Smooth muscle cell (in vitro differentiated cells): ENCODE data around the gene CENPP. TPM values are rescaled to one million over a fixed set of nuclear protein-coding genes. Genes with fewer than 3 reads are reported as not detected.
A peak's percentile ranks its signal among the peaks of the same experiment; 100 is the strongest.

Source experiments
- DNase-seq: peaks from one replicate; lab custom pipeline; 2025; ENCODE audit not compliant: unreplicated experiment; lab: John Stamatoyannopoulos, UW
- H2AFZ ChIP-seq: fragments of 200-600 bp; sonication (generic); 2 replicates; pipeline ENCODE4 v1.6.0; 2016; ENCODE audit warnings: antibody characterized with exemption, low read depth, mild to moderate bottlenecking
- H3F3A ChIP-seq: fragments of 200-600 bp; sonication (generic); 2 replicates; pipeline ENCODE4 v1.6.0; 2017; ENCODE audit warnings: antibody characterized with exemption, low read depth
- H3K27ac ChIP-seq: fragments of 200-600 bp; sonication (generic); 2 replicates; pipeline ENCODE4 v1.5.1; 2016; ENCODE audit warnings: low read depth, mild to moderate bottlenecking
- H3K27me3 ChIP-seq: fragments of 200-600 bp; sonication (generic); 2 replicates; pipeline ENCODE4 v1.6.1; 2016; ENCODE audit warnings: low read depth, mild to moderate bottlenecking
- H3K36me3 ChIP-seq: fragments of 200-600 bp; sonication (generic); 2 replicates; pipeline ENCODE4 v1.5.1; 2016; ENCODE audit warnings: low read depth
- H3K4me1 ChIP-seq: fragments of 200-600 bp; sonication (generic); 2 replicates; pipeline ENCODE4 v1.5.1; 2016; ENCODE audit warnings: low read depth
- H3K4me2 ChIP-seq: fragments of 200-600 bp; sonication (generic); 2 replicates; pipeline ENCODE4 v1.6.0; 2016; ENCODE audit warnings: mild to moderate bottlenecking
- H3K4me3 ChIP-seq: fragments of 200-600 bp; sonication (generic); 2 replicates; pipeline ENCODE4 v1.5.1; 2016; ENCODE audit warnings: mild to moderate bottlenecking
- H3K79me2 ChIP-seq: fragments of 200-600 bp; sonication (generic); 2 replicates; pipeline ENCODE4 v1.6.0; 2016; ENCODE audit warnings: low read depth, mild to moderate bottlenecking
- H3K9ac ChIP-seq: fragments of 200-600 bp; sonication (generic); 2 replicates; pipeline ENCODE4 v1.6.0; 2016; ENCODE audit warnings: low read depth
- H3K9me3 ChIP-seq: fragments of 200-600 bp; sonication (generic); replicated peaks from 2 replicates; pipeline ENCODE4 v1.5.1; 2016; ENCODE audit warnings: low read depth
- H4K20me1 ChIP-seq: fragments of 200-600 bp; sonication (generic); 2 replicates; pipeline ENCODE4 v1.6.0; 2016; ENCODE audit warnings: low read depth
- WGBS: methylation state at CpG from one replicate; pipeline ENCODE4 v1.1.7; 2016; ENCODE audit warnings: low lambda C conversion rate; 5-methylcytosine and 5-hydroxymethylcytosine counted together
- polyA plus RNA-seq: library from polyadenylated mRNA; unstranded; fragments of >200 nt; fragmentation: Nextera tagmentation; extraction: Ambion mirVana; gene quantifications from 2 replicates; pipeline ENCODE4 v1.2.1, GENCODE V29; 2016
- total RNA-seq: library from RNA; depleted of rRNA; stranded (reverse); fragments of >200 nt; gene quantifications from 2 replicates; pipeline ENCODE4 v1.2.3, GENCODE V29; 2014
- TF ChIP-seq, protein P1 (sequence below): fragments of 200-600 bp; sonication (generic); IDR thresholded peaks from 2 replicates; pipeline ENCODE4 v1.5.1; 2017; ENCODE audit warnings: borderline replicate concordance, mild to moderate bottlenecking, antibody characterized with exemption; ENCODE audit not compliant: insufficient read depth, poor library complexity, severe bottlenecking

CENPP gene
- total and polyA plus RNA-seq, 2 experiments from 2014 or later = 4.2 to 17.5 TPM

DNA sequence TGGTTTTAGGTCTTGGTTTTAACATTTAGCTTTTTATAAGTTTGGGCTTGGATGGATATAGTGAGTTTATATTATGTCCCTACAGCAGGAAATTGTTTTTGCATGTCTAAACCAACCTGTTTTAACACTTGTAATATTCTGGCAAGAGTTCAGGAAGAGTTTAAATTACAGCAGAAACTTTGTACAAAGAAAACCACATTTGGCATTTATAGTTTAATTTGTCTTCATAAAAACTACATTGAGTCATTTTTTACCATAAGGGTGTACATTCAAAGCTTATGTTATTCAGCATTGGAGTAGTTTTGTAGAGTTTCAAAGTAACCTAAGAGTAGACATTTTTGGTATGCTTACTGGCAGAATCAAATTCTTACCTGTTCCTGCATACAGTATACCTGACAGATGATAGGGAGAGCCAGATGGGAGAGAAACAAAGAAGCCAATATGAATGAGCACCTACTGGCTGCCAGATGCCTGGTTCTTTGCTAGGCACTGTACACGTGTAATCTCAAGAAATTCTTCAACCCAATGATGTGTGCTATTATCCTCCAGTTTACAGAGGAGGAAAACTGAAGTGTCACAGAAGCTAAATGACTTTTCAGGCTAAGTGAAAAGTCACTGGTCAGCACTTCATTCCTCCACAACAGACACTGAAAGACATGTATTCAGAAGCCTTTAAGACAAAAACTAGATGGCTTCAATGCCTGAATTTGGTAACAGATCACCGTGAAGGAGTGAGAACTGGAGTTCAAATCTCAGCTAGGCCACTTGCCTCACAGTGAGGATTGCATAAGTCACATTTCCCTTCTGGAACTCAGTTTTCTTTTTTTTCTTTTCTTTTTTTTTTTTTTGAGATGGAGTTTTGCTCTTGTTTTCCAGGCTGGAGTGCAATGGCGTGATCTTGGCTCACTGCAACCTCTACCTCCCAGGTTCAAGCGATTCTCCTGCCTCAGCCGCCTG, 235.9 kb downstream of the CENPP start:
- Histone ChIP-seq H3K4me2 (peak overlapping the region; percentile 10), H3K9ac (no peak overlapping the region), H3K36me3 (no peaks in the 10 kb centered on the region), H3K27ac (peak overlapping the region; percentile 93), H3K4me3 (no peak overlapping the region), H2AFZ (no peak overlapping the region), H3K4me1 (peaks cover 18% of the 10 kb centered on the region), H3K27me3 (no peaks in the 10 kb centered on the region), H3K79me2 (no peaks in the 10 kb centered on the region), H3K9me3 (no peaks in the 10 kb centered on the region), H4K20me1 (no peaks in the 10 kb centered on the region), H3F3A (peaks cover 5% of the 10 kb centered on the region)
- TF ChIP-seq, protein P1, sequence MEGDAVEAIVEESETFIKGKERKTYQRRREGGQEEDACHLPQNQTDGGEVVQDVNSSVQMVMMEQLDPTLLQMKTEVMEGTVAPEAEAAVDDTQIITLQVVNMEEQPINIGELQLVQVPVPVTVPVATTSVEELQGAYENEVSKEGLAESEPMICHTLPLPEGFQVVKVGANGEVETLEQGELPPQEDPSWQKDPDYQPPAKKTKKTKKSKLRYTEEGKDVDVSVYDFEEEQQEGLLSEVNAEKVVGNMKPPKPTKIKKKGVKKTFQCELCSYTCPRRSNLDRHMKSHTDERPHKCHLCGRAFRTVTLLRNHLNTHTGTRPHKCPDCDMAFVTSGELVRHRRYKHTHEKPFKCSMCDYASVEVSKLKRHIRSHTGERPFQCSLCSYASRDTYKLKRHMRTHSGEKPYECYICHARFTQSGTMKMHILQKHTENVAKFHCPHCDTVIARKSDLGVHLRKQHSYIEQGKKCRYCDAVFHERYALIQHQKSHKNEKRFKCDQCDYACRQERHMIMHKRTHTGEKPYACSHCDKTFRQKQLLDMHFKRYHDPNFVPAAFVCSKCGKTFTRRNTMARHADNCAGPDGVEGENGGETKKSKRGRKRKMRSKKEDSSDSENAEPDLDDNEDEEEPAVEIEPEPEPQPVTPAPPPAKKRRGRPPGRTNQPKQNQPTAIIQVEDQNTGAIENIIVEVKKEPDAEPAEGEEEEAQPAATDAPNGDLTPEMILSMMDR = no peak
- 67% methylated on average over 5 of the region's 5 CpGs for WGBS
- DNase-seq = no peak

DNA sequence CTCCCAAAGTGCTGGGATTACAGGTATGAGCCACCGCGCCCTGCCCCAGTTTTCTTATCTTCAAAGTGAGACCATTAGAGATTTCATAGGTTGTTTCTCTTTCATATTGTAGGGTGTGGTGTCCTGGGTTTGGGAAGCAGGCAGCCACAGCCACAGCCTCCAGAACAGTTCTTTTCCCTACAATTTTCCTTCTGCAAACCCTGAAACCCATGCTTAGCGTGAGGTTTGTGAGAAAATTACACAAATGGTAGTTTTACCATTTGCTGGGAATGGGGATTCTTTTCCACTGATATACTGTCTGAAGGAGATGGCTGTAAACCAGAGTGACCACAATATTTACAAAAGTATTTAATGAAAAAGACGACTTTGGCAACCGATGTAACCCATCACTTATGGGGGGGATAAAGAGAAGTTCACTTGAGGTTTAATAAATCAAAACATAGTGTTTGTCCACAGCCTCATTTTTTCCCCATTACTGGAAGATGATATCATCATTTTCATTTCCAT, 236.8 kb downstream of the CENPP start:
- no peaks in the 10 kb centered on the region for H3K27me3 ChIP-seq
- TF ChIP-seq, protein P1 = no peak
- no peak overlapping the region for H3K4me3 ChIP-seq
- peaks cover 18% of the 10 kb centered on the region for H3K4me1 ChIP-seq
- WGBS = 25% methylated on average over 5 of the region's 5 CpGs
- peak overlapping the region; percentile 63 for H3K4me2 ChIP-seq
- H3F3A ChIP-seq = peaks cover 5% of the 10 kb centered on the region
- H3K9me3 ChIP-seq = no peaks in the 10 kb centered on the region
- no peaks in the 10 kb centered on the region for H3K36me3 ChIP-seq
- no peaks in the 10 kb centered on the region for H3K79me2 ChIP-seq
- no peak overlapping the region for H2AFZ ChIP-seq
- DNase-seq = no peak
- H3K9ac ChIP-seq = peak overlapping the region; percentile 75
- no peaks in the 10 kb centered on the region for H4K20me1 ChIP-seq
- H3K27ac ChIP-seq = peak overlapping the region; percentile 93

DNA sequence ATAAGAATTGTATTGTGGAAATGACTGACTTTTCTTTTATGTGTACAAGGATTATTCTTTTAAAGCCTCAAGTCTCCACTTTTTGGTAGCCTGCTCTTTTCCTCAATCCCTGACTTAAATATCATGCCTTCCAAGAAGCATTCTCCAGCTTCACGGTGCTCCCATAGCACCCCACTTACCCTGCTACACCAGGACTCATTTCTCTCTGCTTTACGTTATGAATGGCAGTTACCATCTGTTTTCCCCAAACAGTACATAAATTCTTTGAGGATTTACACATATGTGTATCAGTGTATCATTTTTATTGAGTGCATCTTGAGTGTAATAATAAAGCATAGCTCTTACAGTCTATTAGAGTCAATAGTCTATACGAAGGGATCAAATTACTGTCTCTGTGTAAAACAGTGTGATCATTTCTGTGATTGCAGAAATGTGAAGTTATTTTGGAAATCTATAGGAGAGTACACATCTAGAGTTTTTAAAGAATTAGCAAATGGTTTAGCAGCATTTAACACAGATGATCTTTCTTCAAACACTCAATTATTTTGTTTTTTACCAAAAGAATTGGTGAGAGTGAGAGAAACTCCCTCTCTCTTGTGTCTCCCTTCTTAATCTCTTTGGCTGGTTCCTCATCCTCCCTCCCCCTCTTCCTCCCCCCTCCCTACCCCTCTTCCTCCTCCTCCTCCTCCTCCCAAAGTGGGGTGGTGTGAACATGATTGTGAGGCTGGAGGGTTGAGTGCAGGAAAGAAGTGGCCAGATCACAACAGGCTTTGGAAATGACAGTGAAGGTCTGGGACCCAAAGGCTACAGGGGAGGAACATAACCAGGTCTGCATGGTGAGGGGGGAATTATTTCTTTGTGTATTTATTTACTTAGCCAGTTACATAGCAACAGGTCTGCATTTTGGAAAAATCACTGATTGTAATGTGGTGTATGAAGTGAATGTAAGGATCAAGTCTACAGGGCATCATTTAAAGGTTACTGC, 237.7 kb downstream of the CENPP start:
- Histone ChIP-seq H3K36me3 (no peaks in the 10 kb centered on the region), H4K20me1 (no peaks in the 10 kb centered on the region), H3K27ac (peak overlapping the region; percentile 93), H3K4me1 (peaks cover 18% of the 10 kb centered on the region), H3K9ac (peak overlapping the region; percentile 75), H3K9me3 (no peaks in the 10 kb centered on the region), H3K4me2 (peak overlapping the region; percentile 63), H3K27me3 (no peaks in the 10 kb centered on the region), H3F3A (peaks cover 5% of the 10 kb centered on the region), H3K79me2 (no peaks in the 10 kb centered on the region), H2AFZ (no peak overlapping the region), H3K4me3 (no peak overlapping the region)
- DNase-seq = no peak
- WGBS = 22% methylated on average over 3 of the region's 3 CpGs
- TF ChIP-seq, protein P1 = no peak
